DOHH2 (cell line): ENCODE measurements around the gene DLGAP1.

ENCODE experiments used
- CTCF ChIP-seq: fragments of 200-600 bp; sonication (generic); IDR thresholded peaks from one replicate; pipeline ENCODE4 v1.5.1; 2014; ENCODE audit warnings: antibody characterized with exemption, mild to moderate bottlenecking, low read depth, low read length; ENCODE audit not compliant: poor library complexity, severe bottlenecking
- EZH2phosphoT487 ChIP-seq: fragments of 200-600 bp; sonication (generic); IDR thresholded peaks from 2 replicates; pipeline ENCODE4 v1.6.1; 2017; ENCODE audit warnings: borderline replicate concordance, mild to moderate bottlenecking, antibody characterized with exemption, low read length, moderate library complexity, mixed read lengths

DNA sequence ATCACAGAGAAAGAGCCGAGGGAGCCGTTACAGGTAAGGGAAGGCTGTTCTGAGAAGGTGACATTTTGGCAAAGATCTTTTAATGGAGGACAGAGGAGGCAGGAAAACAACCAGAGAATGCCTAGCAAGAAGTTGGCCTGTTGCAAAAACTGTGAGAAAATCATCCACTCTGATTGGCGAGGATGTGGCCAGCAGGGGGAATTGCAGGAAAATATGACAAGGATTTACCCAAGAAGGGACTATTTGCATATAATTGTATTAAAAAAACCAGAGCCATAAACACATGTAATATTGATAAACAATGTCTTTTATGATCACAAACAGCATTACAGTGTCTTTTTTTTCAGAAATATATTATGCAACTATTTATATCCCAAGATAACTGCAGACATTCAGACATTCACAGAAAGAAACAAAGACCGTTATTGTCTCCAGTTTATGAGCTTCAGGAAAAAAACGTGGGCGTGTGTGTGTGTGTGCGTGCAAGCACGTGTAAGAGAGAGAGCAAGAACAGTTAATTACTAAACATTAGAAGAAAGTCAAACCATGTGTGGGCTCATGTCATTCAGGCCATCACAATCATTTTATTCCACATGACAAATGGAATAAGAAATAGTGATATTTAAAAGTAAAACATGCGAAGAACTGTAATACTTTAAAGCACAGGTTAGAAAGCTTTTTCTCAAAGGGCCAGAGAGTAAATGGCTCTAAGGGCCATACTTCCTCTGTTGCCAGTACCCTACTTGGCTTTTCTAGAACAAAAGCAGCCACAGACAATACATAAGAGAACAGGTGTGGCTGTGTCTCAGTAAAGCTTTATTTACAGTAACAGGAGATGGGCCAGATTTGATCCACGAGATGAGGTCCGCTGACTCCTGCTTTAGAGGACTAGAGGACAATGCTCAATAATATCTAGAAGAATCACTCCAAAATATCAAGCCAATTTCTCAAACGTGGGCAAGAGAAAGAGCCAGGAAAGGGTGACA lies 324.1 kb downstream of the DLGAP1 start:
- TF ChIP-seq CTCF (no peak), EZH2phosphoT487 (no peak)
